ENCODE data around the gene IGF1R. TPM values are rescaled to one million over a fixed set of nuclear protein-coding genes. Genes with fewer than 3 reads are reported as not detected.

IGF1R gene
- total RNA-seq, 1 donor from 2014 or later, result 62.7 TPM

- Histone ChIP-seq H3K36me3 (ENCODE audit: control insufficient read depth, insufficient read depth, low read length) (peaks cover 6% of the 10 kb centered on the region), H3K4me3 (ENCODE audit: low read depth, low read length) (no peak overlapping the region), H3K27me3 (ENCODE audit: control insufficient read depth, insufficient read depth, low read length) (no peaks in the 10 kb centered on the region)
- DNase-seq (ENCODE audit: low read depth), result no peak
- TF ChIP-seq CTCF (IDR thresholded peaks at IDR 0.05; ENCODE audit: insufficient read depth, low read length, poor library complexity, severe bottlenecking), result no peak
Measured at GRCh38 chr15:98958076-98958475, 309.7 kb downstream of the IGF1R start.

- H3K36me3 ChIP-seq (ENCODE audit: control insufficient read depth, insufficient read depth, low read length), result peaks cover 6% of the 10 kb centered on the region
- no peak overlapping the region for H3K4me3 ChIP-seq (ENCODE audit: low read depth, low read length)
- no peak for DNase-seq (ENCODE audit: low read depth)
- H3K27me3 ChIP-seq (ENCODE audit: control insufficient read depth, insufficient read depth, low read length), result no peaks in the 10 kb centered on the region
- TF ChIP-seq CTCF (IDR thresholded peaks at IDR 0.05; ENCODE audit: insufficient read depth, low read length, poor library complexity, severe bottlenecking), result no peak
Measured at GRCh38 chr15:98958918-98959639, 310.7 kb downstream of the IGF1R start.

GRCh38 chr15:98959640-98960007 lies 311.3 kb downstream of the IGF1R start:
- Histone ChIP-seq H3K4me3 (ENCODE audit: low read depth, low read length) (no peak overlapping the region), H3K36me3 (ENCODE audit: control insufficient read depth, insufficient read depth, low read length) (peaks cover 6% of the 10 kb centered on the region), H3K27me3 (ENCODE audit: control insufficient read depth, insufficient read depth, low read length) (no peaks in the 10 kb centered on the region)
- TF ChIP-seq CTCF (IDR thresholded peaks at IDR 0.05; ENCODE audit: insufficient read depth, low read length, poor library complexity, severe bottlenecking), result no peak
- no peak for DNase-seq (ENCODE audit: low read depth)

GRCh38 chr15:98960555-98961050 lies 312.3 kb downstream of the IGF1R start:
- H3K4me3 ChIP-seq (ENCODE audit: low read depth, low read length), result no peak overlapping the region

GRCh38 chr15:98963444-98963843 lies 315.1 kb downstream of the IGF1R start:
- TF ChIP-seq CTCF (IDR thresholded peaks at IDR 0.05; ENCODE audit: insufficient read depth, low read length, poor library complexity, severe bottlenecking), result no peak
- Histone ChIP-seq H3K27me3 (ENCODE audit: control insufficient read depth, insufficient read depth, low read length) (no peaks in the 10 kb centered on the region), H3K36me3 (ENCODE audit: control insufficient read depth, insufficient read depth, low read length) (peaks cover 6% of the 10 kb centered on the region), H3K4me3 (ENCODE audit: low read depth, low read length) (no peak overlapping the region)
- no peak for DNase-seq (ENCODE audit: low read depth)

More at GRCh38 chr15:98960555-98961050, 312.3 kb downstream of the IGF1R start:
- no peak for DNase-seq (ENCODE audit: low read depth)
- Histone ChIP-seq H3K36me3 (ENCODE audit: control insufficient read depth, insufficient read depth, low read length) (peaks cover 6% of the 10 kb centered on the region), H3K27me3 (ENCODE audit: control insufficient read depth, insufficient read depth, low read length) (no peaks in the 10 kb centered on the region)
- TF ChIP-seq CTCF (IDR thresholded peaks at IDR 0.05; ENCODE audit: insufficient read depth, low read length, poor library complexity, severe bottlenecking), result no peak
